T-helper 2 cell treated with Interferon-gamma antibody and Interleukin-4, amounts not matched to agents 100 ng/mL and 5 ng/mL, for 36 hours (primary cell): ENCODE measurements around the gene LIPI. TPM values are rescaled to one million over a fixed set of nuclear protein-coding genes. Genes with fewer than 3 reads are reported as not detected.
"Not testable (repeated sequence)": the region's sequence is repeated elsewhere in the genome, so short reads cannot be mapped to it uniquely, and the experiment has no call there.

Source experiments
- intact Hi-C: fragments of 100-400 bp; cut with micrococcal nuclease; formaldehyde crosslinking; loops from one replicate; pipeline ENCODE4 v1.15.1; 2023
- total RNA-seq: library from RNA; stranded (reverse); gene quantifications from 2 replicates; pipeline ENCODE4 v1.2.3, GENCODE V29; 2022

LIPI gene
- total RNA-seq, 1 donor from 2014 or later = not detected

DNA sequence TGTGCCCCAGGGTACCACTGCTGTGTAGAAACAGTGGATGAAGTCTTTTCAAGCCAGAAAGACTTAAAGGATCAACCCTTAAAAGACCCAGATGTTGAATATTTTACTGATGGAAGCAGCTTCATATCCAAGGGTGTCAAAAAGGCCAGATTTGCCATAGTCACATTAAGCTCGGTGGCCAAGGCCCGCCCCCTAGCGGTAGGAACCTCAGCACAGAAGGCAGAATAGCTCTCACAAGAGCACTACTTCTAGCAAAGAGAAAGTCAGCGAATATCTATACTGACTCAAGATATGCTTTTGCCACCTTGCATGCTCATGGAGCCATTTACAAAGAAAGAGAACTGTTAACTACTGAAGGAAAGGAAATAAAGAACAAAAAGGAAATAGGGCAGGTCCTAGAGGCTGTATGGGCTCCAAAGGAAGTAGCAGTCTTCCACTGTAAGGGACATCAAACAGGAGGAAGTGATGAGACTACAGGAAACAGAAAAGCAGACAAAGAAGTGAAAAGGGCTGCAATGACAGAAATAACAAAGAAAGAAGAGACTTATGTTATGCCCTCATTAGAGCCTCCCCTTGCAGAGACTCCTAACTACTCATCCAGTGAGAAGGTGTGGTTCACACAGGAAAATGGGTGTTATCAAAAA lies 90.5 kb downstream of the LIPI start:
- intact Hi-C loops = no loop called here

DNA sequence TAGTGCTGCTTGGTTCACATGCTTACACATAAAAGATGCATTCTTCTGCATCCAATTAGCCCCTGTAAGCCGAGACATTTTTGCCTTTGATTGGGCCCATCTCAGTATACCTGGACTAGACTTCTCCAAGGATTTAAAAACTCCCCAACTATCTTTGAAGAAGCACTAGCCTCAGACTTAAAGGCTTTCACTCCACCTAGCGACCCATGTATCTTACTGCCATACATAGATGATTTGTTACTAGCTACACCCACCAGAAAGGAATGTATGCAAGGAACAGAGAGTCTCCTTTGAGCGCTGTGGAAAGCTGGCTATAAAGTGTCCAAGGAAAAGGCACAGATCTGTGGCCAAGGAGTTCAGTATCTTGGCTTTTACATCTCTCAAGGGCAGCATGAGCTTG lies 91.7 kb downstream of the LIPI start:
- intact Hi-C loops = no loop called here

DNA sequence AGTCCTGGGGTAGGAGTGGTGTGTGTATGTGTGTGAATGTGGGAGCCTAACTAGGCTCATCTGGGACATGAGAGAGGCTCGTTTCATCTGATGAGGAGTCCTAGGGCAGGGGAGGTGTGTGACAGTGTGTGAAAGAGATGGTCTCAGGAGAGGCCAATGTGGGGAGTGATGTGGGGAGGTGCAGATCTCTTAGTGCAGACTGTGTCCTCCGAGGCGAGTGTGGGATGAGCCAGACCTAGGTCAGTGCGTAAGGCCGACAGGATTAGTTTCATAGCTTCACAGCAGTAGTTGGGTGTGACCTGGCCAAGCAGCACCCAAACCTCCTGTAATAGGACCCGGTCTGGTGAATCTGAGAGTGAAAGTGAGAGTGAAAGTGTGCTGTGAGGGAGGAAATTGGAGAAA lies 94.7 kb downstream of the LIPI start:
- intact Hi-C loops = no loop called here

DNA sequence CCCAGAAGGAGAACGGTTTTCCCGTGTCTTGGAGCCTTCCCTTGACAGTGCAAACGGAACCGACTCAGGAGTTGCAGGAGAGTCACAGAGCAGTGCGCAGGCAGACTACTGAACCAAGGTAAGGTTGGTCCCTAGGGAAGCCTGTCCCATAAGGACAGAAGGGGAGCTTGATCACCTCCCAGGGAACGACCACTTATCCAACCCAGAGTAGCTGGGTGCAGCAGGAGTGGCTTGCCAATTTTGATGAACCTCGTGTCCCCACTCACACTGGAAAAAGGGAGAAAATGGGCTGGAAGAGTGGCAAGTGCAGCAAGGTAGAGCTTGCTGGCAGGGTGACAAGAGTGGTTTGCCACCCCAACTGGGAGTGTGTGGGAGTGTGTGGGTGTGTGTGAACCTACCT lies 95.1 kb downstream of the LIPI start:
- intact Hi-C loops = no loop called here

DNA sequence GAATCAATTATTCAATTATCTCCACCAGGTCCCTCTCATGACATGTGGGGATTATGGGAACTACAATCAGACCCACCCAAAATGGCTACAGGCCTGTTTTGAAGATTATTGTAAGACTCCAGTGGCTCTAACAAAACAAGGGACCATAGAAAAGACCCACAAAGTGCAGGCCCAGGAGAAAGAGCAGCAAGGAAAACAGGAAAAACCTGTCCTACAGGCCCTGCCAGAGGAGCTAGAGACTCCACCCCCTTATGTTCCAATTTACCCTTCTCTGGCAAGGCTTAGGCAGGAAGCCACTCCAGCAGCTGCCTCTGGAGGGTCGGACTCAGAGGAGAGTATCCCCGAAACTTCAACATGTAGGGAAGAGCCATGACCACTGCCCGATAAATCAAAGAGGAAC lies 96.5 kb downstream of the LIPI start:
- intact Hi-C loops = no loop called here

DNA sequence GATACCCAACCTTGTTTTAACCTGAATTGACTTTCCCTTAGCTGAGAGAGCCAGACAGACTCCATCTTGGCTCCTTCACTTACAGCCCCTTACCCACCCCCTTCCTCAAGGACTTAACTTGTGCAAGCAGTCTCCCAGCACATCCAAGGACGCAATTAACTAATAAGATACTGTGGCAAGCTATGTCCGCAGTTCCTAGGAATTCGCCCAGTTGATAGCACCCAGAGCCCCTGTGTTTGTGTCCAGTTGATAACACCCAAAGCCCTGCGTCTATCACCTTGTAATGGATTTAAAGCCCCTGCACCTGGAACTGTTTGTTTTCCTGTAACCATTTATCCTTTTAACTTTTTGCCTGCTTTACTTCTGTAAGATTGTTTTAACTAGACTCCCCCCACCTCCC lies 106.2 kb downstream of the LIPI start:
- intact Hi-C loops = not testable (repeated sequence)

DNA sequence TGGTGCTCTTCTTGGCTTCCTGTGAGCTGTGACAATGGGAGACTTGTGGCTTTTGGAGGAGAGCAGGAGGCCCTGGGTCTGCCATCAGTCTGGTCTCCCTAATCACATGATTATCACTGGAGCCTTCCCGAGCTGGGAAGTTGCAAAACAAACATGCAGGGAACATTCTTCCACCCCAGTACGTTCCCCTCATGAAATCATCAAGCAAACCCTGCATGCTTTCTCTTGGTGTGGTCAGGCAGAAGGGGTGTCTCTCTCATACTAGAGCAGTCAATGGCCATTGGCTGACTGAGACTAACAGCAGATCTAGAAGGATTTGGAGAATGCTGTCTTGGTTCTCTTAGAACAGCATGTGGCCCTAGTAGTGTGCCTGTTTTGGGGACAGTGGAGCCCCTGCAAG lies 111.2 kb downstream of the LIPI start:
- intact Hi-C loops = no loop called here

DNA sequence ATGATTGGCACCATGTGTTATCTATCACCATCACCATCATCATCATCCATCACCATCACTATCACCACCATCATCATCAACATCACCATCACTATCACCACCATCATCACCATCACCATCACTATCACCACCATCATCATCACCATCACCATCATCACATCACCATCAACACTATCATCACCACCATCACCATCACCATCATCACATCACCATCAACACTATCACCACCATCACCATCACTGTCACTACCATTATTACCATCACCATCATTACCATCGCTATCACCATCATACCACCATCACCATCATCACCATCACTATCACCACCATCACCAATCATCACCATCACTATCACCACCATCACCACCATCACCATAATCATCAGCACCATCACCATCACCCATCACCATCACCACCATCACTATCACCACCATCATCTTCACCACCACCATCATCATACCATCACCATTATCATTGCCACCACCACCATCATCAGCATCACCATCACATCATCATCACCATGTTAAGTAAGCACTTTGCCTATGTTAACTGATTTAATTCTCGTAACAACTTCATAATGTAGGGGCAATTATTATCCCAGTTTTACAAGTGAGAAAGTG lies 112.8 kb downstream of the LIPI start:
- intact Hi-C loops = no loop called here

DNA sequence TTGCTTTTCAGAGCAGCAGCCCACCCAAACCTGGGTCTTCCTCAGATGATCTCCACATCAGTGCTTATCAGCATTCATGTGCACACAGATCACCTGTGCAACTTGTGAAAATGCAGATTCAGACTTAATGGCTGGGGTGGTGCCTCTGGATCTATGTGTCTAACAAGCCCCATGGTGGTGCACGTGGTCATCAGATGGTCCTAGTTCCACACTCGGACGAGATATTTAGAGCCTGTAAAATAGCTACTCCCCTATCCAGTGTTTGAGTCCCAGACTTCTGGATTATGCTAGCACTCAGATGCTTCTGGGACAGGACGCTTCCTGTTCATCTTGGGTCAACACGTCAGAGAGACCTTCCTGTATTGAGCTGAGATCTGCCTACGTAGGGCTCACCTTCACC lies 114.2 kb downstream of the LIPI start:
- intact Hi-C loops = no loop called here

DNA sequence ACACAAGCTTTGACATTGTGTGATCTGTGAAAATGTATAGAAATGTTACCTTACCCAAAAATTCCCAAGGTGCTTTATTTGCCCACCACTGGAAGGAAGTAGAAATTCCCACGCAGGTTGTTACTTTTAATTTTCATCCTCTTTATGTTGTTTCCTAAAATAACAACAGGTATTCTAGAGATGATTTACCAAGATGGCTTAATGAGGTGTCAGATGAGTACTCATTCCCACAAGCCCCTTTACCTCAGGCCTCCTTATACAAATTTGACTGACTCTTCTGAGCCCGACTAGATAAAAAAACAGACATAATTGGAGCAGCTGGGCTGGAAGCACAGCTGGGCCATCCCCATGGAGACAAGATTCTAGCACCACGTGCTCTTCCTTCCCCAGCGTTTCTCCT lies 114.6 kb downstream of the LIPI start:
- intact Hi-C loops = no loop called here

DNA sequence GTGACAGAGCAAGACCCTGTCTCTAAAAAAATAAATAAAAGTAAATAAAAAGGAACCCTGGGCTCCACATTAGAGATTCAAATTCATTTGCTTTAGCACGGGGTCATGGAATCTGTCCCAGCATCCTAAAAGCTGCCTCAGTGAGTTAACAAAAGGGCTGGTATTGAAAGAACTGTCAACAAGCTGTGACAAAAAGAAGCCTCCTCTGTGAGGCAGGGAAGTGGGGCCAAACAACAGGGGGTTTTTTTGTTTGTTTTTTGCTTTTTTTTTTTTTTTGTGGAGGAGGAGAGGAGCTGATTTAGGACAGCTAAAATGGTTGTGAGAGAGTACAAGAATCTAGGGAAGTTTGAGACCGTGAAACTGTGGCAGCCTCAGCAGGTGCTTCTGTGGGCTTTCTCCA lies 115.7 kb downstream of the LIPI start:
- intact Hi-C loops = no loop called here

DNA sequence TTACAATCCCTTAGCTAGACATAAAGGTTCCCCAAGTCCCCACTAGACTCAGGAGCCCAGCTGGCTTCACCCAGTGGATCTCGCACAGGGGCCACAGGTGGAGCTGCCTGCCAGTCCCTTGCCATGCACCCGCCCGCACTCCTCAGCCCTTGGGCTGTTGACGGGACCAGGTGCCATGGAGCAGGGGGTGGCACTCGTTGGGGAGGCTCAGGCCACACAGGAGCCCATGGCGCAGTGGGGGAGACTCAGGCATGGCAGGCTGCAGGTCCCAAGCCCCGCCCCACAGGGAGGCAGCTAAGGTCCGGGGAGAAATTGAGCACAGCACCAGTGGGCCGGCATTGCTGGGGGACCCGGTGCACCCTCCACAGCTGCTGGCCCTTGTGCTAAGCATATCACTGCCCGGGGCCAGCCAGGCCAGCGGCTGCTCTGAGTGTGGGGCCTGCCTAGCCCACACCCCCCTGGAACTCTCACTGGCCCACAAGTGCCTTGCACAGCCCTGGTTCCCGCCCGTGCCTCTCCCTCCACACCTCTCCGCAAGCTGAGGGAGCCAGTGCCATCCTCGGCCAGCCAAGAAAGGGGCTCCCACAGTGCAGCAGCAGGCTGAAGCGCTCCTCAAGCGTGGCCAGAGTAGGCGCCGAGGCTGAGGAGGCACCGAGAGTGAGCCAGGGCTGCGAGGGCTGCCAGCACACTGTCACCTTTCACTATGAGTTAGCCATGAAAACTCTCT lies 117.8 kb downstream of the LIPI start:
- intact Hi-C loops = no loop called here

DNA sequence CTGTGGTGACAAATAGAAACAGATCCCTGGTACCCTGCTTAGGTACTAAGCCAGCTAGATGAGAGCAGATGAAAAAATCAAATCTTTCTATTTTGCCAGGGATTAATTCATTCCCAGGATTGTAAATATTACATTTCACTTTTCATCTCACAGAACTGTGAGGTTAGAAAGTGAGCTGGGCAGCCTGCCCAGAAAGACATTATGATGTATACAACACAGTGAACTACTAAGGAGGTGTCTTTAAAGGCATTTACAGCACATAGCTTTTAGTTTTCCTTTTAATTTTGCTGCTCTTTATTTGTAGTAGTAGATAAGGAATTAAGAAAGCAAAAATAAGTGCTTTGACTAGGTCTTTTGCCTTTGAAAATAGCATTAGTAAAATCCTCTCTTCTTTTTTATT lies 120.6 kb downstream of the LIPI start:
- intact Hi-C loops = not testable (repeated sequence)

DNA sequence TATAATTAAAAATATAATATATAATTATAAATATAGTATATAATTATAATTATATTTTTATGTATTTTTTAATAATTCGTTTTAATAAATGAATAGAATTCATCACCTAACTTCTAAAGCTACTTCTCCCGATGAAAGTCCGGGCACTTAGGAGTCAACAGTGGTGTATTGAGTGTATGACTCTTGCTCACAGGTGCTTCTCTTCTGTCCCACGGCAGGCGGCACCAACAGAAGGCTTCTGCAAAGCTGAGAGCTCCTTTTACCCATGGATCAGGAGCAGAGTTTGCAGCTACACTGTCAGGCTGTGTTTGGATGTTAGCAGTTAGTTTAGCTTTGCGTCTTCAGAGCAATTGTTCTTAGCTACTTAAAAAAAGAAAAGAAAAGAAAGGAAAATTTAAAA lies 122.4 kb downstream of the LIPI start:
- intact Hi-C loops = no loop called here

DNA sequence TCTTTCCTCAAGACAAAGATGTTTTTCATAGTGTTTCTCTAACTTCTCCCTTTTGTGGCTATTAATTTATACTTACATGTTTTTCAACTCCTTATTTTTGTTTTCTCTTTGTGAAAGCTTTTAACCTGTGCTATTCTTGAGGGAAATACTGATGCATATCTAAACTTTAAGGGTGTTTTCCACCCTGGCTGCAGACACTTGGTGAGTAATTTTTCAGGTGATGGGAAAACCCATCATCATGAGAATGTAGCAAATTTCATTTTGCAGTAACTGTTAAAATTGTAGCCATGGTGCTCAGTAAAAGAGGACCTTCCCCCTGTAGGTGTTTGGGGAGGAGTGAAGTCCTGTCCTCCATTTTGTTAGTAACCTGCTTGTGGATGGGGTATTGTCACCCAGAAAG lies 124.2 kb downstream of the LIPI start:
- intact Hi-C loops = no loop called here

DNA sequence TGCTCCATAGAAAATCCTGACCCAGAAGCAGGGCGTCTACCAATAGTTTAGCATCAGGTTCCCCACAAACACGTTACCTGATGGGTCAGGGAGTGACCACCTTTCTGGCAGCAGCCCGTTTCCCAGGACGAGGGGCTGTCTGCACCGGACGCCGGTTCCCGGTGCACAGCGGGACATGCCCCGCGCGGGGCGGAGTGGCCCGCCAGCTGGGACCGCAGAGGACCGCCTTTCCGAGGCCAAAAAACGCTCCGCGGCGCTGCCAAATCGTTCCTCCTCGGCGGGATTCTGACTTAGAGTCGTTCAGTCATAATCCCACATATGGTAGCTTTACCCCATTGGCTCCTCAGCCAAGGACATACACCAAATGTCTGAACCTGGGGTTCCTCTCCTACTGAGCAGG lies 126.1 kb downstream of the LIPI start:
- intact Hi-C loops = no loop called here

DNA sequence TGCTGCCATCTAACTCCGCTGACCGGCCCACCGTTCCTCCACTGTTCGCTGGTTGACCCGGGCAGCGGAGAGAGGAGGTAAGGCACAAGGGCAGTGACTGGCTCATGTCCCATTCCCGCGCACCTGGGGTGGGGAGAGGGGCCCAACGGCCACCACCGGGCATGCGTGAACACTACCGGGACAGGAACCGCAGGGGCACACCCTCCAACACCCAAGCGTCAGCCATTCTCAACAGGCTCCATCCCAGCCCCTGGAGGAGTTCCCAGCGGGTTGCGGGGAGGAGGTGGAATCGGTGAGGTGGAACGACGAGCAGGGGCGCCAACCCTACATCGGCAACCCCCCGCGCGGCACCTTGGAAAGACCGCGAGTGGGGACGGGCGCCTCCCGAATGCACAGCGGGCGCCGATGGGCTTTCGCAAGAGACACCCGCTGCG lies 126.7 kb downstream of the LIPI start:
- intact Hi-C loops = no loop called here

DNA sequence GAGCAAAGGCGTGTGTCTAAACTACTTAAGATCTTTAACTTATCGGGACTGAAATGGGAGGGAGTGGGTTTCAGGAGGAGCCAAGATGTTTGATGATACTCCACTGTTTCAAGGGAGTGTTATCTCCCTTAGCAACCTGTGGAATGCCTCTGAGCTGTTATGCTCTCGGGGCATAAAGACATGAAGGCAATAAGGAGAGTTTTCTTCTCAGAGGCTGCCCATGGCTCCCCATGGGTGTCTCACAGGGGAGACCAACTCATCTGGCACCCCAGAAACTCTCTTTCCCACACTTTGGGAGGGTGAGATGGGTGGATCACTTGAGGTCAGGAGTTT lies 130.0 kb downstream of the LIPI start:
- intact Hi-C loops = no loop called here

DNA sequence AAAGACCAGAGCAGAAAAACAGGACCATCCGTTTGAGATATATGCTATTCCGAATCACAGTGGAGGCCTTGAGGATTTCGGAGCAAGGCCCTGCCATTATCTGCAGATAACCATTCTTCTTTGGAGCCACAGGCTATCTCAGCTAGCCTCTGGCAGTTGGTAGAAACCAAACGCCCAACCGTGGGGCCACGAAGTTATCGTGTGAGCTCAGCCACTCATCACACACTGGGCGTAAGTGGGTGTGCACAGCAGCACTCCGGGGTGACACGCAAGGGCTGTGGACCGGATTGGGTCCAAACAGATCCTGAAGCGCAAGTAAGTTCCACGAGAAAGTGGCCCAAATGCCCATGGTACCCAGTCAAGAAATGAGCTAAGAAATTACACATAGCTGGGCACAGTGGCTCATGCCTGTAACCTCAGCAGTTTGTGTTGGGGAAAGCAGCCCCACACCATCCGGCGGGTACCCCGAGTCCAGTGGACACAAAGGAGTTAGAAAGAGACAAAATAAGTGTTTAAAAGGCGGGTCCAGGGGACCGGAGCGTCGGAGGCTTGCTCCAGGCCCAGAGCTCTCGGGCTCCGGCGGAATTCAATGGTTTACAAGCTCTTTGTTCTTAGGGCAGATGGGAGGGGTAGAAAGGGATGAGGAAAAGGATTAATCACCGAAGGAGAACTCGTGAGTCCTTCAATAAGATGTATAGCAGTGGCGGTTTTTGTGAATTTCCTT lies 130.6 kb downstream of the LIPI start:
- intact Hi-C loops = no loop called here

DNA sequence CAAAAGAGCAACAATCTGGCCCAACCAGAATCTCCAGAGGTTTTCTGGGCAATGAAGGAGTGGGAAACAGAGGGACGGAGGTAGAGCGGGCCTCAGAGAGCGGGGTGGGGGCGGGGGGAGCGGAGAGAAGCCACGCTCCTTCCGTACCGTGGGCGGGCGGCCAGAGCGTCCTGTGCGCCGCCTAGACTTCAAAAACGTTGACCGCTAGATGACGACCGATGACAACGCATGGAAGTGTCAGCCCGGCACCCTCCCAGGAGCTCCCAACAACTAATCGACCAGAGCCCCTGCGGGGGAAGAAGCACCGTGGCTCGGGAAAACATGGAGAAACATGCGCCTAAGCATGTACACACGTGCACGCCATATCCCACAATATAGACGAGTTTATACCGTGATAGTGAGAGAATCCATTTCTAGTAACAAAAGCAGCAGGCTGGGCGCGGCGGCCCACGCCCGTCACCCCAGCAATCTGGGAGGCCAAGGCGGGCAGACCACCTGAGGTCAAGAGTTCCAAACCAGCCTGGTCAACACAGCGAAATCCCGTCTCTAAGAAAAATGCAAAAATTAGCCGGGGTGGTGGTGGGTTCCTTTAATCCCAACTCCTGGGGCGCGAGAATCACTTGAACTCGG lies 131.9 kb downstream of the LIPI start:
- intact Hi-C loops = no loop called here

DNA sequence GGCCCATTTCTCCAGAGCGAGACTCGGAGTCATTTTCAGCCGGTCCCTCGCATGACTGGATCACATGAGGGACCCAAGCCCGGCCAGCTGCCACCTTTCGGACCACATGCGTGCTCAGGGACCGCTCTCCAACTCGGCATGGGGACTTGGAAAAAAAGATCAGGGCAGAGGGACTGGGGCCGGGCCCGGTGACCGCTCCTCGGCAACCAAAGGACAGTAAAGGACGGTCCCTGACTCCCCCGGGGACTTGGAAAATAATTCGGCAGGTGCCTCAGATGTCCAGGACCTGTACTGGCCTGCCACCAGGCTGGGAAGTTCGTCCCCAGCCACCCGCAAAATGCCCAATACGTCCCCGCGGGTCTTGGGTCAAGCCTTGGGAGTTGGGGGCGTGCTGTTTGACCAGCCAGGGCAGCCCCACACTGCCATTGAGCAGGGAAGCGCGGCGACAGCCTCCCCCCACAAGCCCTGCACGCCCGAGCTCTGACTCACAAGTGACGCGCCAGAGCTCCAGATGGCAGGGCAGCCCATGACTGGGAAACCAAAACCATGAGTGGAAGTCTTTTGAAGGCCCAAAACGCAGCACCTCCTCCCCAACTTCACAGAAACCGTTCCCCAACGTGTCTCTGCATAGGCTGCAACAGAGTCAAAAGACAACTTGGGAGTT lies 134.5 kb downstream of the LIPI start:
- intact Hi-C loops = no loop called here
